GM18520 (cell line): Measurements from ENCODE around the gene ZFR.

ENCODE experiments used
- ATAC-seq: cut with Tn5 transposase; IDR thresholded peaks from one replicate; pipeline ENCODE4 v1.9.1; 2021; ENCODE audit not compliant: unreplicated experiment

ZFR gene

GRCh38 chr5:32444431-32445286, at the start of gene ZFR:
Gene ZFR, minus strand, starts transcription at chr5:32444740. Its CDS starts 82 bp downstream, at chr5:32444658.
- ATAC-seq: peak; percentile 75

- ATAC-seq: no peak
Measured at GRCh38 chr5:32490972-32491557, 46.5 kb upstream of the ZFR start.

GRCh38 chr5:32489791-32490562, 45.4 kb upstream of the ZFR start:
- ATAC-seq: no peak

- ATAC-seq: no peak
Measured at GRCh38 chr5:32487424-32487823, 42.9 kb upstream of the ZFR start.

GRCh38 chr5:32487008-32487407, 42.5 kb upstream of the ZFR start:
- no peak for ATAC-seq

GRCh38 chr5:32482193-32482592, 37.7 kb upstream of the ZFR start:
- no peak for ATAC-seq

GRCh38 chr5:32479096-32479495, 34.6 kb upstream of the ZFR start:
- no peak for ATAC-seq

- no peak for ATAC-seq
Measured at GRCh38 chr5:32476891-32477290, 32.4 kb upstream of the ZFR start.

- ATAC-seq: no peak
Measured at GRCh38 chr5:32475334-32476097, 31.0 kb upstream of the ZFR start.

- ATAC-seq: no peak
Measured at GRCh38 chr5:32474209-32474854, 29.8 kb upstream of the ZFR start.

GRCh38 chr5:32473072-32473471, 28.5 kb upstream of the ZFR start:
- no peak for ATAC-seq

GRCh38 chr5:32471784-32472183, 27.2 kb upstream of the ZFR start:
- ATAC-seq: no peak

- no peak for ATAC-seq
Measured at GRCh38 chr5:32465076-32465475, 20.5 kb upstream of the ZFR start.

GRCh38 chr5:32462618-32463017, 18.1 kb upstream of the ZFR start:
- no peak for ATAC-seq

- ATAC-seq: no peak
Measured at GRCh38 chr5:32461441-32462120, 17.0 kb upstream of the ZFR start.

GRCh38 chr5:32460702-32461101, 16.2 kb upstream of the ZFR start:
- no peak for ATAC-seq

- no peak for ATAC-seq
Measured at GRCh38 chr5:32458880-32459495, 14.4 kb upstream of the ZFR start.

- ATAC-seq: no peak
Measured at GRCh38 chr5:32455311-32455710, 10.8 kb upstream of the ZFR start.

- no peak for ATAC-seq
Measured at GRCh38 chr5:32454821-32455220, 10.3 kb upstream of the ZFR start.

- ATAC-seq: no peak
Measured at GRCh38 chr5:32453916-32454315, 9.4 kb upstream of the ZFR start.
